ENCODE measurements around the gene HELZ.
"Not testable (repeated sequence)": the region's sequence is repeated elsewhere in the genome, so short reads cannot be mapped to it uniquely, and the experiment has no call there.

Gene HELZ

GRCh38 chr17:67142030-67142429, 103.0 kb downstream of the HELZ start:
- not testable (repeated sequence) for DNase-seq

GRCh38 chr17:67139784-67140665, 105.0 kb downstream of the HELZ start:
- DNase-seq: no peak

GRCh38 chr17:67139289-67139688, 105.7 kb downstream of the HELZ start:
- DNase-seq: no peak

GRCh38 chr17:67138392-67138791, 106.6 kb downstream of the HELZ start:
- DNase-seq: no peak

GRCh38 chr17:67137860-67138259, 107.1 kb downstream of the HELZ start:
- DNase-seq: no peak

GRCh38 chr17:67137026-67137370, 108.0 kb downstream of the HELZ start:
- no peak for DNase-seq

- DNase-seq: no peak
Observed at GRCh38 chr17:67136191-67137025, 108.6 kb downstream of the HELZ start.

- no peak for DNase-seq
Observed at GRCh38 chr17:67133161-67133560, 111.8 kb downstream of the HELZ start.

GRCh38 chr17:67132366-67132765, 112.6 kb downstream of the HELZ start:
- no peak for DNase-seq

- DNase-seq: no peak
Observed at GRCh38 chr17:67130768-67131167, 114.2 kb downstream of the HELZ start.

- DNase-seq: no peak
Observed at GRCh38 chr17:67129283-67129682, 115.7 kb downstream of the HELZ start.

- DNase-seq: no peak
Observed at GRCh38 chr17:67128700-67129099, 116.3 kb downstream of the HELZ start.

- no peak for DNase-seq
Observed at GRCh38 chr17:67127925-67128324, 117.1 kb downstream of the HELZ start.

GRCh38 chr17:67126983-67127382, 118.0 kb downstream of the HELZ start:
- DNase-seq: no peak

GRCh38 chr17:67126543-67126942, 118.5 kb downstream of the HELZ start:
- not testable (repeated sequence) for DNase-seq

- DNase-seq: no peak
Observed at GRCh38 chr17:67125924-67126323, 119.1 kb downstream of the HELZ start.

GRCh38 chr17:67125417-67125816, 119.6 kb downstream of the HELZ start:
- no peak for DNase-seq

- no peak for DNase-seq
Observed at GRCh38 chr17:67124450-67125148, 120.4 kb downstream of the HELZ start.

GRCh38 chr17:67123699-67124098, 121.3 kb downstream of the HELZ start:
- DNase-seq: no peak

GRCh38 chr17:67121316-67121891, 123.6 kb downstream of the HELZ start:
- DNase-seq: no peak

GRCh38 chr17:67119102-67119501, 125.9 kb downstream of the HELZ start:
- DNase-seq: no peak

GRCh38 chr17:67116045-67116575, 128.9 kb downstream of the HELZ start:
- DNase-seq: no peak

GRCh38 chr17:67115401-67115800, 129.6 kb downstream of the HELZ start:
- DNase-seq: no peak

All from T-helper 1 cell (primary cell).